ENCODE results near the gene ZNF331. TPM values are rescaled to one million over a fixed set of nuclear protein-coding genes. Genes with fewer than 3 reads are reported as not detected.

The ZNF331 gene
- total and polyA plus RNA-seq, 4 experiments from 2014 or later: 27.9 to 58.3 (median 46.2) TPM

DNA sequence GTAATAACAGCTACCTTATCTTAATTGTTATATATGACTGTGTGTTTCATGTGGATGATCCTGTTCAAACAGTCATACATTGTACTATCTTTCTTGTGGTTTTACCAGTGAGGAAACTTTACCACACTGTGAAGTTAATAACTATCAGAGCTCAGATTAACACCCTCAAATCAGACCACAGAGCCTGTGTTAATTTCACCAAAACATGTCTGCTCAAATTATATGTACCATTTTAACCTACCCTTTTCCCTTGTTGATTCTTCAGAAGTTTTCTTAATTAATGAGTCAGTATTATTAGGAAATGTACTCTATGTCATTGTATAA, 1.8 kb upstream of the ZNF331 start:
- POLR2A ChIA-PET (ENCODE audit: partially characterized antibody): interaction anchor here (0.7 kb wide), 1 partner anchor 16 kb away, joined by 3 read pairs; no protein-coding TSS in a partner anchor
- Histone ChIP-seq H3K36me3 (ENCODE audit: insufficient read depth, low read length) (peaks cover 4% of the 10 kb centered on the region), H3K9me3 (ENCODE audit: control insufficient read depth in 1 of 2, low read length in 2 of 2) (no peaks in the 10 kb centered on the region), H3K27ac (ENCODE audit: low read depth, low read length) (no peak overlapping the region), H3K27me3 (ENCODE audit: insufficient read depth, low read length) (no peaks in the 10 kb centered on the region), H3K4me1 (ENCODE audit: insufficient read depth, low read length) (peaks cover 17% of the 10 kb centered on the region), H3K4me3 (ENCODE audit: low read length in 2 of 2) (no peak overlapping the region)
- Mint-ChIP-seq H3K27ac (peak overlapping the region; percentile 49 to 100 (median 95)), H3K9me3 (peaks cover 0 to 31% (median 12%) of the 10 kb centered on the region in 8 donors), H3K36me3 (peaks cover 31 to 44% of the 10 kb centered on the region in 2 donors), H3K27me3 (peaks cover 0 to 4% of the 10 kb centered on the region in 2 donors), H3K4me3 (no peak overlapping the region), H3K4me1 (peaks cover 6 to 39% (median 22%) of the 10 kb centered on the region in 4 donors)
- CTCF ChIA-PET (ENCODE audit: partially characterized antibody): no interaction called here
- no peak for DNase-seq
- intact Hi-C loops (cut with micrococcal nuclease): no loop called here

DNA sequence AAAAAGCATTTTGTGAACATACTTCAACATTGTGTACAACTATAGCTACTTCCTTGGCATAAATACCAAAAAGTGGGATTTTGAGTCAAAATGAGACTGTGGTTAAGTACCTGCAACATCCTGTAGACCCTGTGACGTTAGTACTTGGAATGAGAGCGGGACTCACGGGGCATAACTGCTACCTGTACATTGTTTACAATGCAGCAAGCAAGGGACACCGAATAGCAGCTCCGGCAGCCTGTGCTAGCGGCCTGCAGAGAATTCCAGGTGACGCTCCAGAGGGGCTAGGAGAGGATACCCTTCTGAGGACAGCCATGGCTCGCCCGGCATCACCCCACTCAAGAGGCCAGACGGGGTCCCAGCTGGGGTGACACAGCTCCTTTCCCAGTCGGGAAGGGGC, 824 bp upstream of the ZNF331 start:
- ChIA-PET CTCF (ENCODE audit: partially characterized antibody) (interaction anchor here (1.0 kb wide), 1 partner anchor 38 kb away, joined by 3 read pairs; no protein-coding TSS in a partner anchor), POLR2A (ENCODE audit: partially characterized antibody) (interaction anchor here (2.9 kb wide), 1 partner anchor 17 kb away, joined by 25 read pairs; no protein-coding TSS in a partner anchor)
- H3K4me1 ChIP-seq (ENCODE audit: insufficient read depth, low read length): peaks cover 17% of the 10 kb centered on the region
- Mint-ChIP-seq H3K27me3 (peaks cover 0 to 4% of the 10 kb centered on the region in 2 donors), H3K4me1 (peaks cover 10 to 43% (median 22%) of the 10 kb centered on the region in 4 donors), H3K9me3 (peaks cover 0 to 31% (median 10%) of the 10 kb centered on the region in 8 donors), H3K4me3 (peak overlapping the region; percentile 94 to 99 (median 97)), H3K27ac (peak overlapping the region; percentile 95 to 100 (median 99)), H3K36me3 (peaks cover 32 to 50% of the 10 kb centered on the region in 2 donors)
- H3K27ac ChIP-seq (ENCODE audit: low read depth, low read length): peak overlapping the region; percentile 97
- H3K36me3 ChIP-seq (ENCODE audit: insufficient read depth, low read length): peaks cover 4% of the 10 kb centered on the region
- DNase-seq: peak in 3 of 5 donors; percentile 39 to 64 (median 54)
- H3K27me3 ChIP-seq (ENCODE audit: insufficient read depth, low read length): no peaks in the 10 kb centered on the region
- intact Hi-C loops (cut with micrococcal nuclease): no loop called here
- no peaks in the 10 kb centered on the region for H3K9me3 ChIP-seq (ENCODE audit: control insufficient read depth in 1 of 2, low read length in 2 of 2)
- peak overlapping the region; percentile 31 to 83 for H3K4me3 ChIP-seq (ENCODE audit: low read length in 2 of 2)

DNA sequence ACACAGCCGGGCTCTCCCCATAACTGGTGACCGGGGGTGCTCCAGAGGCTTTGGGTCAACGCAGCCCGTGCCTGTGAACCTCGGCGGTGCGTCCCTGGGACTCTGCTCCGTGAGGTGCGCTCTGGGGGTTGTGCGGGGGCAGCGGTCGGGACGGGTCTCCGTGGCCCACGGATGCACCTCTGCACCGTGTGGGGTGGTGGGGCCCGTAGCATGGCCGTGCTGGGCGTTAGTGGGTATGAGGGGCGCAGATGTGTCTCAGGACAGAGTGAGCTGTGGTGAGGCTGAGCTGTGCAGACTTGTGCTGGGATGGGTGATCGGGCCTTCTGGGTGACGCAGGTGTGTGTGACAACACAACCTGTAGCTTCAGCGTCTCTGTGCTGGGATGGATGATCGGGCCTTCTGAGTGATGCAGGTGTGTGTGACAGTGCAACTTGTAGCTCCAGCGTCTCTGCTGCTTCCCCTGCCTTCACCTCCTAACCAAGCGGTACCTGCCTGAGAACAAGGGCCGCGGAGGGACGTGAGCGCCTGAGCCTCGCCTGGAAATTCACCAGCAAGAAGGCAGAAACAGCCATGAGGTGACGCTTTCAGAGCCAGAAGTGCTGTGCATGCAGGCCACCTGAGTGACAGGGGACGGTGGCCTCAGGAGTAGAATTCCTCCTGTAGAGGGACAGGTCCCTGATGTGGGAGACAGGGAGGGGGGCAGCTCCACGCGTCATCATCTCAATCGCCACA, 599 bp downstream of the ZNF331 start:
- H3K27ac Mint-ChIP-seq: peak overlapping the region; percentile 95 to 100 (median 99)
- Histone ChIP-seq H3K4me3 (ENCODE audit: low read length in 2 of 2) (peak overlapping the region; percentile 19 to 83), H3K27me3 (ENCODE audit: insufficient read depth, low read length) (no peaks in the 10 kb centered on the region), H3K36me3 (ENCODE audit: insufficient read depth, low read length) (peaks cover 4% of the 10 kb centered on the region), H3K9me3 (ENCODE audit: control insufficient read depth in 1 of 2, low read length in 2 of 2) (no peaks in the 10 kb centered on the region), H3K4me1 (ENCODE audit: insufficient read depth, low read length) (peaks cover 17% of the 10 kb centered on the region), H3K27ac (ENCODE audit: low read depth, low read length) (peak overlapping the region; percentile 97)
- H3K4me3 Mint-ChIP-seq: peak overlapping the region; percentile 94 to 99 (median 97)
- intact Hi-C loops (cut with micrococcal nuclease): loop anchor here (1.0 kb wide), 2 partner anchors 16 to 18 kb away; no protein-coding TSS in a partner anchor
- H3K27me3 Mint-ChIP-seq: peaks cover 0 to 4% of the 10 kb centered on the region in 2 donors
- H3K9me3 Mint-ChIP-seq: peaks cover 0 to 33% (median 7%) of the 10 kb centered on the region in 8 donors
- H3K4me1 Mint-ChIP-seq: peaks cover 10 to 48% (median 22%) of the 10 kb centered on the region in 4 donors
- peaks cover 38 to 55% of the 10 kb centered on the region in 2 donors for H3K36me3 Mint-ChIP-seq
- ChIA-PET CTCF (ENCODE audit: partially characterized antibody) (interaction anchor here (0.5 kb wide), 1 partner anchor 237 kb away, joined by 3 read pairs; no protein-coding TSS in a partner anchor), POLR2A (ENCODE audit: partially characterized antibody) (interaction anchor here (0.8 to 2.9 kb wide), 2 partner anchors 16 to 18 kb away, joined by 3 to 25 read pairs; no protein-coding TSS in a partner anchor)
- DNase-seq: peak in 1 of 5 donors; percentile 70

DNA sequence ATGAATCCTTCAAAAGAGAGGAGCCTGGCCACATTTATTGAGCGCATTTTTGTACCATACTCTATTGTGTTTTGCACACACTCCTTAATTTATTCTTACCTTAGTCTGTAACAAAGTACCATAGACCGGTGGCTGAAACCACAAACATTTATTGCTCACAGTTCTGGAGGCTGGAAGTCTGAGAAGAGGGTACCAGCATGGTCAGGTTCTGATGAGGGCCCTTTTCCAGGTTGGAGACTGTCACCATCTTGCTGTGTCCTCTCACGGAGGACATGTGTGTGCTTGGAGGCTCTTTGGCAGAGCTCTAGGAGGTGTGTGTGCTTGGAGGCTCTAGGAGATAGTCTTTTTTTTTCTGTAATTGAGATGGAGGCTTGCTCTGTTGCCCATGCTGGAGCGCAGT, 2.1 kb downstream of the ZNF331 start:
- Mint-ChIP-seq H3K4me3 (peak overlapping the region in 4 of 8 donors; percentile 24 to 52 (median 36)), H3K9me3 (peaks cover 0 to 33% (median 7%) of the 10 kb centered on the region in 8 donors), H3K27me3 (peaks cover 0 to 4% of the 10 kb centered on the region in 2 donors), H3K4me1 (peaks cover 10 to 48% (median 24%) of the 10 kb centered on the region in 4 donors), H3K27ac (peak overlapping the region; percentile 78 to 100 (median 95)), H3K36me3 (peaks cover 40 to 61% of the 10 kb centered on the region in 2 donors)
- DNase-seq: no peak
- H3K9me3 ChIP-seq (ENCODE audit: control insufficient read depth in 1 of 2, low read length in 2 of 2): no peaks in the 10 kb centered on the region
- H3K27ac ChIP-seq (ENCODE audit: low read depth, low read length): peak overlapping the region; percentile 97
- intact Hi-C loops (cut with micrococcal nuclease): no loop called here
- CTCF ChIA-PET (ENCODE audit: partially characterized antibody): no interaction called here
- H3K27me3 ChIP-seq (ENCODE audit: insufficient read depth, low read length): no peaks in the 10 kb centered on the region
- H3K4me3 ChIP-seq (ENCODE audit: low read length in 2 of 2): no peak overlapping the region
- H3K4me1 ChIP-seq (ENCODE audit: insufficient read depth, low read length): peaks cover 17% of the 10 kb centered on the region
- peaks cover 4% of the 10 kb centered on the region for H3K36me3 ChIP-seq (ENCODE audit: insufficient read depth, low read length)
- POLR2A ChIA-PET (ENCODE audit: partially characterized antibody): no interaction called here

DNA sequence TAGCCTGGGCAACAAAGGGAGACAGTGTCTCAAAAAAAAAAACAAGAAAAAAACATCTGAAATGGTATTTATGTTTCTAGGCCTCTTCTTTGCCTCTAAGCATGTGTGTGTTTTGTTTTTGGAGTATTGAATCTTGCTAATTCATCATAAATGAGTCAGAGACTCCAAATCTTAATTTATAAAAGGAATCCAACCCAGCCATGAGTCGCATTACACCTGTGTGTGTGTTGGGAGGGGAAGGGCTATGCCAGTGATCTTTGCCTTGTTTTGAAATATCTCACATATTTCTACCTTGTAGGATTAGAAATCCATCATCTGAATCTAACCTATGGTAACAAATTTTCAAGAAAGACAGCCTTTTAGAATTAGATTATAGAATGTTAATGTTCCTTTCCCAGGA, 4.0 kb downstream of the ZNF331 start:
- ChIA-PET POLR2A (ENCODE audit: partially characterized antibody) (no interaction called here), CTCF (ENCODE audit: partially characterized antibody) (no interaction called here)
- no peak overlapping the region for H3K27ac ChIP-seq (ENCODE audit: low read depth, low read length)
- H3K9me3 ChIP-seq (ENCODE audit: control insufficient read depth in 1 of 2, low read length in 2 of 2): no peaks in the 10 kb centered on the region
- Mint-ChIP-seq H3K4me3 (peak overlapping the region in 1 of 8 donors; percentile 8), H3K36me3 (peaks cover 43 to 73% of the 10 kb centered on the region in 2 donors), H3K9me3 (peaks cover 0 to 30% (median 11%) of the 10 kb centered on the region in 8 donors), H3K4me1 (peaks cover 12 to 47% (median 32%) of the 10 kb centered on the region in 4 donors), H3K27ac (peak overlapping the region in 4 of 7 donors; percentile 57 to 75 (median 66)), H3K27me3 (peaks cover 0 to 4% of the 10 kb centered on the region in 2 donors)
- H3K36me3 ChIP-seq (ENCODE audit: insufficient read depth, low read length): peaks cover 11% of the 10 kb centered on the region
- H3K27me3 ChIP-seq (ENCODE audit: insufficient read depth, low read length): no peaks in the 10 kb centered on the region
- H3K4me1 ChIP-seq (ENCODE audit: insufficient read depth, low read length): peaks cover 15% of the 10 kb centered on the region
- intact Hi-C loops (cut with micrococcal nuclease): no loop called here
- no peak overlapping the region for H3K4me3 ChIP-seq (ENCODE audit: low read length in 2 of 2)
- no peak for DNase-seq

DNA sequence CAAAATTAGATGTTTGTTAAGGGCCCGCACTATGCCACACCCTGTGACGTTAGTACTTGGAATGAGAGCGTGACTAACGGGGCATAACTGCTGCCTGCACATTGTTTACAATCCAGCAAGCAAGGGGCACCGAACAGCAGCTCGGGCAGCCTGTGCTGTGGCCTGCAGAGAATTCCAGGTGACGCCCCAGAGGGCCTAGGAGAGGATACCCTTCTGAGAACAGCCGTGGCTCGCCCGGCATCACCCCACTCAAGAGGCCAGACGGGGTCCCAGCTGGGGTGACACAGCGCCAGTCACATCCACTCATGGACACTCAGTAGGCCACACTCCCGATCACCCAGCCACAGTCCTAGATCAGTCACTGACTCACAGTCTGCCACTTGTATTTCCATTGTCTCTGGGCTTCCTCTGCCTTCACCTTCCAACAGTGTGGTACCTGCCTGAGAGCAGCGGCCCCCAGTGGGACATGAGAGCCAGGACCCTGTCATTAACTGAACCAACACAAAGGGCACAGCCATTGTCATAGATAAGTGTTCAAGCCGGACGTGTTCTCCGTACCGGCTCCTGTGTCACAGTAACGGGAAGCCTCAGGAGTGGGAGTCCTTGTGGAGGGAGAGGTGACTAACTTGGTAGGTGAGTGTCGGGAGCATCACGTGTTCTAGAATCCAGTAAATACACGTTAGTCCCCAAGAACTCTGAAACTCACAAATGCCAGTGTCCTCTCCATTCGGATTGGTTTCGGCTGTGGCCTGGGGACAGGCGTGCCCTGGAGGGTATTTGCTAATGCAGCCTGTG, 7.5 kb downstream of the ZNF331 start:
- CTCF ChIA-PET (ENCODE audit: partially characterized antibody): no interaction called here
- Histone ChIP-seq H3K9me3 (ENCODE audit: control insufficient read depth in 1 of 2, low read length in 2 of 2) (no peaks in the 10 kb centered on the region), H3K4me1 (ENCODE audit: insufficient read depth, low read length) (no peaks in the 10 kb centered on the region), H3K4me3 (ENCODE audit: low read length in 2 of 2) (no peak overlapping the region), H3K36me3 (ENCODE audit: insufficient read depth, low read length) (peaks cover 8% of the 10 kb centered on the region), H3K27ac (ENCODE audit: low read depth, low read length) (no peak overlapping the region), H3K27me3 (ENCODE audit: insufficient read depth, low read length) (no peaks in the 10 kb centered on the region)
- Mint-ChIP-seq H3K4me3 (no peak overlapping the region), H3K9me3 (peaks cover 0 to 30% (median 17%) of the 10 kb centered on the region in 8 donors), H3K4me1 (peaks cover 16 to 47% (median 32%) of the 10 kb centered on the region in 4 donors), H3K27ac (peak overlapping the region in 3 of 7 donors; percentile 55 to 80 (median 61)), H3K36me3 (peaks cover 46 to 65% of the 10 kb centered on the region in 2 donors), H3K27me3 (no peaks in the 10 kb centered on the region)
- intact Hi-C loops (cut with micrococcal nuclease): no loop called here
- POLR2A ChIA-PET (ENCODE audit: partially characterized antibody): no interaction called here
- no peak for DNase-seq

Measured in CD4-positive, alpha-beta memory T cell (primary cell).